ENCODE results near the gene LRP1B.

DNA sequence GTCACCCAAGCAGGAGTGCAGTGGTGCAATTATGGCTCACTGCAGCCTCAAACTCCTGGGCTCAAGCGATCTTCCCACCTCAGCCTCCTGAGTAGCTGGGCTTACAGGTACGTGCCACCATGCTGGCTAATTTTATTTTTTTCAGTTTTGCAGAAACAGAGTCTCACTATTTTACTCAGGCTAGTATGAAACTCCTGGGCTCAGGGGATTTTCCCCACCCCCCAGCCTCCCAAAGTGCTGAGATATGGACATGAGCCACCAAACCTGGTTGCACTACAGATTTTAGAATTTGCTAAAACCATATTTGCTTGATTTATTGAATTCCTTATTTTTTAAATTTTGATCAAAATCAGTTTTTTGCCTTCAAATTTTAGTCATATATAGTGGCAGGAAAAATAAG is 1553.4 kb downstream of the LRP1B start:
- TF ChIP-seq, protein P1, sequence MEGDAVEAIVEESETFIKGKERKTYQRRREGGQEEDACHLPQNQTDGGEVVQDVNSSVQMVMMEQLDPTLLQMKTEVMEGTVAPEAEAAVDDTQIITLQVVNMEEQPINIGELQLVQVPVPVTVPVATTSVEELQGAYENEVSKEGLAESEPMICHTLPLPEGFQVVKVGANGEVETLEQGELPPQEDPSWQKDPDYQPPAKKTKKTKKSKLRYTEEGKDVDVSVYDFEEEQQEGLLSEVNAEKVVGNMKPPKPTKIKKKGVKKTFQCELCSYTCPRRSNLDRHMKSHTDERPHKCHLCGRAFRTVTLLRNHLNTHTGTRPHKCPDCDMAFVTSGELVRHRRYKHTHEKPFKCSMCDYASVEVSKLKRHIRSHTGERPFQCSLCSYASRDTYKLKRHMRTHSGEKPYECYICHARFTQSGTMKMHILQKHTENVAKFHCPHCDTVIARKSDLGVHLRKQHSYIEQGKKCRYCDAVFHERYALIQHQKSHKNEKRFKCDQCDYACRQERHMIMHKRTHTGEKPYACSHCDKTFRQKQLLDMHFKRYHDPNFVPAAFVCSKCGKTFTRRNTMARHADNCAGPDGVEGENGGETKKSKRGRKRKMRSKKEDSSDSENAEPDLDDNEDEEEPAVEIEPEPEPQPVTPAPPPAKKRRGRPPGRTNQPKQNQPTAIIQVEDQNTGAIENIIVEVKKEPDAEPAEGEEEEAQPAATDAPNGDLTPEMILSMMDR (IDR thresholded peaks at IDR 0.05): no peak
- no peak for TF ChIP-seq POLR2A (IDR thresholded peaks at IDR 0.05)

Measured in Peyer's patch (tissue), 4 donors.